ENCODE measurements around the gene GJA3. TPM values are rescaled to one million over a fixed set of nuclear protein-coding genes. Genes with fewer than 3 reads are reported as not detected.
A peak's percentile ranks its signal among the peaks of the same experiment; 100 is the strongest.

The GJA3 gene
- total and polyA plus RNA-seq, 2 of the 4 experiments (the other 2 are of a cell fraction) = 1.5 to 2.7 TPM

DNA sequence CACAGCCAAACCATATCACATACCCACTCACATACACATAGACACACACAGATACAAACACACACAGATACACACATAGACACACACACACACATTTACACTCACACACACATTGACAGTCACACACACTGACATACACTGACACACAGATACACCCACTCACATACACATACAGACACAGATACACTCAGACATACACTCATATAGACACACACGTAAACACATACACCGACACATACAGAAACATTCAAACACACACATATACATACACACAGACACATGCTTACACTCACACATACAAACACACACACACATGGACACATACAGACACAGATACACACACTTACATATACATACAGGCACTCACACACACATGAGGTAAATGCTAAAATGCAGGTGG is 30.2 kb downstream of the GJA3 start:
- Histone ChIP-seq H3K27me3 (ENCODE audit: control insufficient read depth, insufficient read depth, low read length) (peaks cover 10% of the 10 kb centered on the region), H2BK5ac (ENCODE audit: low read depth, low read length, poor library complexity, severe bottlenecking) (peak overlapping the region; percentile 17), H3K27ac (ENCODE audit: insufficient read depth, low read length) (no peak overlapping the region), H4K5ac (ENCODE audit: low read depth, low read length) (no peak overlapping the region), H3K56ac (ENCODE audit: extremely low read depth, insufficient read depth, low read length) (no peak overlapping the region), H2BK120ac (ENCODE audit: low read depth, low read length) (no peak overlapping the region), H3K9me1 (ENCODE audit: insufficient read depth, low read length) (no peaks in the 10 kb centered on the region), H4K91ac (ENCODE audit: insufficient read depth, low read depth, low read length) (no peak overlapping the region), H3K4ac (ENCODE audit: low read depth, low read length) (no peak overlapping the region), H3K18ac (ENCODE audit: low read depth, low read length) (no peak overlapping the region), H3K9me3 (ENCODE audit: control insufficient read depth, insufficient read depth, low read length) (no peaks in the 10 kb centered on the region), H2AK9ac (replicated peaks; ENCODE audit: low read depth, low read length, poor library complexity) (no peak overlapping the region), H2AK5ac (ENCODE audit: low read depth, low read length) (no peak overlapping the region), H4K20me1 (ENCODE audit: insufficient read depth, low read length) (no peaks in the 10 kb centered on the region), H3K4me3 (ENCODE audit: insufficient read depth, low read depth, low read length) (no peak overlapping the region), H3K14ac (replicated peaks; ENCODE audit: low read depth, low read length) (no peak overlapping the region), H2BK15ac (ENCODE audit: low read depth, low read length) (no peak overlapping the region), H4K8ac (ENCODE audit: low read depth in 2 of 2, low read length in 2 of 2) (no peak overlapping the region), H2BK20ac (ENCODE audit: low read depth, low read length) (no peak overlapping the region), H3K4me1 (ENCODE audit: control insufficient read depth, insufficient read depth, low read length) (peaks cover 4% of the 10 kb centered on the region; the same call in 1 of the 2 replicates), H3K36me3 (ENCODE audit: control insufficient read depth, insufficient read depth, low read length) (no peaks in the 10 kb centered on the region), H3K9ac (ENCODE audit: low read depth, low read length) (no peak overlapping the region), H3K4me2 (ENCODE audit: low read depth, low read length) (no peak overlapping the region), H3K79me1 (ENCODE audit: low read depth in 1 of 2, low read length in 2 of 2) (no peaks in the 10 kb centered on the region), H2AFZ (replicated peaks; ENCODE audit: low read length, poor library complexity) (no peak overlapping the region), H3K23ac (ENCODE audit: low read depth, low read length) (no peak overlapping the region)
- intact Hi-C loops (cut with micrococcal nuclease) = no loop called here
- no peak for DNase-seq
- in situ Hi-C loops (cut with MboI; ENCODE audit: low sequenced_read_pairs) = no loop called here
- dilution Hi-C loops (cut with HindIII; ENCODE audit: low sequenced_read_pairs, unreplicated experiment) = no loop called here
- 84% methylated on average over 2 of the region's 2 CpGs; no CpG with 5 or more reads in 1 of the 2 experiments for WGBS, 2 experiments (ENCODE audit: extremely low coverage in 2 of 2, insufficient read length in 1 of 2)
- TF ChIP-seq RFX5 (IDR thresholded peaks at IDR 0.05; ENCODE audit: low read depth, low read length) = no peak
- TF ChIP-seq SMC3 (IDR thresholded peaks at IDR 0.05; ENCODE audit: low read depth, low read length) = no peak
- no peak for TF ChIP-seq NFE2L2 (IDR thresholded peaks at IDR 0.05; ENCODE audit: low read depth, low read length)
- TF ChIP-seq CEBPB (IDR thresholded peaks at IDR 0.05; ENCODE audit: low read depth, low read length) = no peak
- no peak for TF ChIP-seq BHLHE40 (IDR thresholded peaks at IDR 0.05; ENCODE audit: low read depth, low read length)
- TF ChIP-seq MXI1 (IDR thresholded peaks at IDR 0.05; ENCODE audit: borderline replicate concordance, low read depth, low read length) = no peak
- TF ChIP-seq POLR2A (IDR thresholded peaks at IDR 0.05; ENCODE audit: low read depth, low read length) = no peak
- no peak for TF ChIP-seq RCOR1 (IDR thresholded peaks at IDR 0.05; ENCODE audit: insufficient replicate concordance, low read length)
- TF ChIP-seq, protein P1, sequence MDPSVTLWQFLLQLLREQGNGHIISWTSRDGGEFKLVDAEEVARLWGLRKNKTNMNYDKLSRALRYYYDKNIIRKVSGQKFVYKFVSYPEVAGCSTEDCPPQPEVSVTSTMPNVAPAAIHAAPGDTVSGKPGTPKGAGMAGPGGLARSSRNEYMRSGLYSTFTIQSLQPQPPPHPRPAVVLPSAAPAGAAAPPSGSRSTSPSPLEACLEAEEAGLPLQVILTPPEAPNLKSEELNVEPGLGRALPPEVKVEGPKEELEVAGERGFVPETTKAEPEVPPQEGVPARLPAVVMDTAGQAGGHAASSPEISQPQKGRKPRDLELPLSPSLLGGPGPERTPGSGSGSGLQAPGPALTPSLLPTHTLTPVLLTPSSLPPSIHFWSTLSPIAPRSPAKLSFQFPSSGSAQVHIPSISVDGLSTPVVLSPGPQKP (IDR thresholded peaks at IDR 0.05; ENCODE audit: borderline replicate concordance, low read depth, low read length) = no peak
- no peak for TF ChIP-seq MAFK (IDR thresholded peaks at IDR 0.05; ENCODE audit: low read depth, low read length)
- no peak for TF ChIP-seq FOS (IDR thresholded peaks at IDR 0.05; ENCODE audit: low read depth, low read length)
- TF ChIP-seq RAD21 (IDR thresholded peaks at IDR 0.05; ENCODE audit: low read length) = no peak
- TF ChIP-seq CHD1 (IDR thresholded peaks at IDR 0.05; ENCODE audit: low read depth, low read length) = no peak
- no peak for ATAC-seq (ENCODE audit: low read depth)
- ChIA-PET CTCF (no interaction called here), POLR2A (ENCODE audit: unreplicated experiment) (no interaction called here)
- BruUV-seq (replicated peaks) = no TSS peak
